Hematopoietic multipotent progenitor cell treated with erythropoietin and hydrocortisone succinate and interleukin-3 and kit ligand, for 15 days (in vitro differentiated cells): ENCODE results near the gene PLCD1.
"Not testable (repeated sequence)": the region's sequence is repeated elsewhere in the genome, so short reads cannot be mapped to it uniquely, and the experiment has no call there.

Source experiments
- DNase-seq: peaks from one replicate; pipeline ENCODE4 v3.0.0-alpha.2; 2015; ENCODE audit warnings: low spot score

PLCD1 gene

GRCh38 chr3:37986479-37987314 lies 42.7 kb downstream of the PLCD1 start:
- no peak for DNase-seq

- no peak for DNase-seq
Observed at GRCh38 chr3:37985637-37986320, 43.7 kb downstream of the PLCD1 start.

- no peak for DNase-seq
Observed at GRCh38 chr3:37984596-37984995, 44.8 kb downstream of the PLCD1 start.

- no peak for DNase-seq
Observed at GRCh38 chr3:37984051-37984450, 45.4 kb downstream of the PLCD1 start.

- no peak for DNase-seq
Observed at GRCh38 chr3:37982331-37982730, 47.1 kb downstream of the PLCD1 start.

- DNase-seq = no peak
Observed at GRCh38 chr3:37981348-37981664, 48.1 kb downstream of the PLCD1 start.

- no peak for DNase-seq
Observed at GRCh38 chr3:37980462-37981347, 48.7 kb downstream of the PLCD1 start.

GRCh38 chr3:37979541-37980461 lies 49.6 kb downstream of the PLCD1 start:
- DNase-seq = no peak

GRCh38 chr3:37974121-37975083 lies 55.0 kb downstream of the PLCD1 start:
- peak; percentile 64 for DNase-seq

GRCh38 chr3:37973246-37974054 lies 56.0 kb downstream of the PLCD1 start:
- DNase-seq = no peak

- not testable (repeated sequence) for DNase-seq
Observed at GRCh38 chr3:37972056-37972455, 57.4 kb downstream of the PLCD1 start.

GRCh38 chr3:37971467-37971866 lies 58.0 kb downstream of the PLCD1 start:
- no peak for DNase-seq

GRCh38 chr3:37970802-37971201 lies 58.6 kb downstream of the PLCD1 start:
- no peak for DNase-seq

GRCh38 chr3:37969596-37970100 lies 59.8 kb downstream of the PLCD1 start:
- DNase-seq = no peak

GRCh38 chr3:37968813-37969595 lies 60.4 kb downstream of the PLCD1 start:
- DNase-seq = no peak

- no peak for DNase-seq
Observed at GRCh38 chr3:37968199-37968598, 61.2 kb downstream of the PLCD1 start.

GRCh38 chr3:37967260-37967881 lies 62.1 kb downstream of the PLCD1 start:
- peak; percentile 25 for DNase-seq

- DNase-seq = no peak
Observed at GRCh38 chr3:37964716-37965115, 64.7 kb downstream of the PLCD1 start.
